Measurements from ENCODE around the gene CNOT1. TPM values are rescaled to one million over a fixed set of nuclear protein-coding genes. Genes with fewer than 3 reads are reported as not detected.

CNOT1 gene
- total RNA-seq, 1 experiment from 2014 or later: 135 TPM

DNA sequence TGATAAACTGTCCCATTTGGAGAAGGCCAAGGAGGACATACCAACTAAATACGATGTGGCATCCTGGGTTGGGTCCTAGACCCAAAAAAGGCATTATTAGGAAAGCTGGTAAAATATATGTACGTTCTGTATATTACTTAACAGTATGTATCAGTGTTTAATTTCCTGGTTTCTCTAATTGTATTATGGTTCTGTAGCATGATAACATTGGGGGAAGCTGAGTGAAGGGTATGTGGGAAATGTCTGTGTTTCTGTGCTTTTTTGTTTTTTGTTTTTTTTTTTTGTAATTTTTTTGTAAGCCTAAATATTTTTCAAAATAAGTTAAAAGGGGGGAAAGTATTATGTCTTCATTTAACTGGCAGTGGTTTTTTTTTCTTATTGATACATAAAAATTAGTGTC lies 151.2 kb downstream of the CNOT1 start:
- no TSS peak for BruUV-seq (replicated peaks)

DNA sequence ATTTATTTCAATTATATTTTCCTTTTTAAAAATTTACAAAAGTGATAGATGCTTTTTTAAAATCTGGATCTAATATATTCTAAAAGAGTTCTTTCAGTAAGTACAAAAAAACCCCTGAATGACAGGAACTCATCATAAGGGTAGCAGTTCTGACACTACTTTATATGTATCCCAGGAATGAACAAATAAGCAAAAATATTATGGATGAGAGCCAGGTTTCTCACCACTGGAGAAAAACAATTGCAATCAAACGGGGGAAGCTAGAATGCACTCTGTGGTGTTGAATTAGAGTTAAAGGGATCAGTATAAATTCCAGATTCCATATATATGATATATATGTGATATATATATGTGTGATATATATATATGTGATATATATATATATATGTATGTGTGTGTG lies 152.8 kb downstream of the CNOT1 start:
- BruUV-seq (replicated peaks): no TSS peak
- DNase-seq (no peak), ATAC-seq (no peak)
- Histone ChIP-seq H3K36me3 (ENCODE audit: low read depth, low read length) (no peaks in the 10 kb centered on the region), H3K27me3 (ENCODE audit: low read length) (no peaks in the 10 kb centered on the region), H3K4me3 (ENCODE audit: low read length) (no peak overlapping the region), H3K9ac (ENCODE audit: low read length) (no peak overlapping the region), H4K20me1 (ENCODE audit: low read length) (no peaks in the 10 kb centered on the region), H3K9me2 (replicated peaks; ENCODE audit: low read length) (no peaks in the 10 kb centered on the region), H3F3A (ENCODE audit: low read length, unreplicated experiment) (no peaks in the 10 kb centered on the region), H3K9me3 (ENCODE audit: low read length) (no peaks in the 10 kb centered on the region), H2AFZ (ENCODE audit: low read length) (no peak overlapping the region), H3K79me2 (ENCODE audit: low read length) (no peaks in the 10 kb centered on the region), H3K4me1 (ENCODE audit: insufficient read depth, low read length) (peaks cover 10% of the 10 kb centered on the region), H3K4me2 (ENCODE audit: low read length) (no peak overlapping the region), H3K27ac (ENCODE audit: low read length) (no peak overlapping the region)
- no peak for TF ChIP-seq EZH2 (IDR thresholded peaks at IDR 0.05; ENCODE audit: low read length, unreplicated experiment)
- TF ChIP-seq, protein P1, sequence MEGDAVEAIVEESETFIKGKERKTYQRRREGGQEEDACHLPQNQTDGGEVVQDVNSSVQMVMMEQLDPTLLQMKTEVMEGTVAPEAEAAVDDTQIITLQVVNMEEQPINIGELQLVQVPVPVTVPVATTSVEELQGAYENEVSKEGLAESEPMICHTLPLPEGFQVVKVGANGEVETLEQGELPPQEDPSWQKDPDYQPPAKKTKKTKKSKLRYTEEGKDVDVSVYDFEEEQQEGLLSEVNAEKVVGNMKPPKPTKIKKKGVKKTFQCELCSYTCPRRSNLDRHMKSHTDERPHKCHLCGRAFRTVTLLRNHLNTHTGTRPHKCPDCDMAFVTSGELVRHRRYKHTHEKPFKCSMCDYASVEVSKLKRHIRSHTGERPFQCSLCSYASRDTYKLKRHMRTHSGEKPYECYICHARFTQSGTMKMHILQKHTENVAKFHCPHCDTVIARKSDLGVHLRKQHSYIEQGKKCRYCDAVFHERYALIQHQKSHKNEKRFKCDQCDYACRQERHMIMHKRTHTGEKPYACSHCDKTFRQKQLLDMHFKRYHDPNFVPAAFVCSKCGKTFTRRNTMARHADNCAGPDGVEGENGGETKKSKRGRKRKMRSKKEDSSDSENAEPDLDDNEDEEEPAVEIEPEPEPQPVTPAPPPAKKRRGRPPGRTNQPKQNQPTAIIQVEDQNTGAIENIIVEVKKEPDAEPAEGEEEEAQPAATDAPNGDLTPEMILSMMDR (conservative IDR thresholded peaks at IDR 0.05; ENCODE audit: low read depth, low read length): no peak
- TF ChIP-seq EZH2phosphoT487 (IDR thresholded peaks at IDR 0.05; ENCODE audit: borderline replicate concordance, low read length): no peak
- POLR2A ChIA-PET (ENCODE audit: unreplicated experiment): no interaction called here
- CTCF ChIA-PET: no interaction called here
- intact Hi-C loops (cut with micrococcal nuclease): no loop called here

More for the DNA sequence above, 151.2 kb downstream of the CNOT1 start:
- Histone ChIP-seq H3K27ac (ENCODE audit: low read length) (no peak overlapping the region), H3K4me2 (ENCODE audit: low read length) (no peak overlapping the region), H3K36me3 (ENCODE audit: low read depth, low read length) (no peaks in the 10 kb centered on the region), H3K4me1 (ENCODE audit: insufficient read depth, low read length) (peaks cover 10% of the 10 kb centered on the region), H3K9ac (ENCODE audit: low read length) (no peak overlapping the region), H3K79me2 (ENCODE audit: low read length) (no peaks in the 10 kb centered on the region), H2AFZ (ENCODE audit: low read length) (no peak overlapping the region), H3K9me2 (replicated peaks; ENCODE audit: low read length) (no peaks in the 10 kb centered on the region), H3K4me3 (ENCODE audit: low read length) (no peak overlapping the region), H4K20me1 (ENCODE audit: low read length) (no peaks in the 10 kb centered on the region), H3F3A (ENCODE audit: low read length, unreplicated experiment) (no peaks in the 10 kb centered on the region), H3K9me3 (ENCODE audit: low read length) (no peaks in the 10 kb centered on the region), H3K27me3 (ENCODE audit: low read length) (no peaks in the 10 kb centered on the region)
- ATAC-seq: no peak
- intact Hi-C loops (cut with micrococcal nuclease): no loop called here
- POLR2A ChIA-PET (ENCODE audit: unreplicated experiment): no interaction called here
- TF ChIP-seq, protein P1 (conservative IDR thresholded peaks at IDR 0.05; ENCODE audit: low read depth, low read length): no peak
- no peak for TF ChIP-seq EZH2 (IDR thresholded peaks at IDR 0.05; ENCODE audit: low read length, unreplicated experiment)
- TF ChIP-seq EZH2phosphoT487 (IDR thresholded peaks at IDR 0.05; ENCODE audit: borderline replicate concordance, low read length): no peak
- CTCF ChIA-PET: no interaction called here
- DNase-seq: no peak

DNA sequence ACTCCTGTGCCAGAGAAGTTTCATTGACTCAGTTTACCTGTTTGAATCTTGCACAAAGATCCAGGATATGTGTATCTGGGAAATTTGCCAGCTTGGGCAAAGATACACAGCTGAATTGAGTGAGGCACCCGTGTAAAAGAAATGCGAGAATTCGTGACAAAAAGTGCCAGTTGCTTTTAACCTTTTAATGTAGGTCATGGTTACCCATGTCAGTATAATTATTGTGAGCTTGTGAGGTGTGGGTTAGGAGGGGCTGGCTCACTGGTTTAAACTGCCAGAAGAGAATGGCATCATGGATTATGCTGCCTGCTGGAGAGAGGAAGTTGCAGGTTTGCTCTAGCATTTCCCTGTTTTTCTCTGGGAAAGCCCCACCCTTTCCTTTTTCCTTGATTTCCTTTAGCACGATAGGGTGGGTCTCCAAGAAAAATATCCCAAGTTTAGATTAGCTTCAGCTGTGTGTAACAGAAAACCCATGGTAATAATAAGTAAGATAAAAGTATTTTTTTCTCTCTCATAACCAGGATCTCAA lies 154.5 kb downstream of the CNOT1 start:
- no peaks in the 10 kb centered on the region for H3K79me2 ChIP-seq (ENCODE audit: low read length)
- no peaks in the 10 kb centered on the region for H3F3A ChIP-seq (ENCODE audit: low read length, unreplicated experiment)
- CTCF ChIA-PET: no interaction called here
- H3K9ac ChIP-seq (ENCODE audit: low read length): no peak overlapping the region
- no peaks in the 10 kb centered on the region for H3K9me2 ChIP-seq (replicated peaks; ENCODE audit: low read length)
- intact Hi-C loops (cut with micrococcal nuclease): no loop called here
- DNase-seq: no peak
- H3K9me3 ChIP-seq (ENCODE audit: low read length): no peaks in the 10 kb centered on the region
- H3K4me2 ChIP-seq (ENCODE audit: low read length): no peak overlapping the region
- H3K27ac ChIP-seq (ENCODE audit: low read length): no peak overlapping the region
- H3K36me3 ChIP-seq (ENCODE audit: low read depth, low read length): no peaks in the 10 kb centered on the region
- BruUV-seq (replicated peaks): no TSS peak
- ATAC-seq: no peak
- no peak overlapping the region for H3K4me3 ChIP-seq (ENCODE audit: low read length)
- peaks cover 10% of the 10 kb centered on the region for H3K4me1 ChIP-seq (ENCODE audit: insufficient read depth, low read length)
- H4K20me1 ChIP-seq (ENCODE audit: low read length): no peaks in the 10 kb centered on the region
- TF ChIP-seq, protein P1 (conservative IDR thresholded peaks at IDR 0.05; ENCODE audit: low read depth, low read length): no peak
- TF ChIP-seq EZH2 (IDR thresholded peaks at IDR 0.05; ENCODE audit: low read length, unreplicated experiment) (no peak), EZH2phosphoT487 (IDR thresholded peaks at IDR 0.05; ENCODE audit: borderline replicate concordance, low read length) (no peak)
- no peak overlapping the region for H2AFZ ChIP-seq (ENCODE audit: low read length)
- H3K27me3 ChIP-seq (ENCODE audit: low read length): no peaks in the 10 kb centered on the region
- POLR2A ChIA-PET (ENCODE audit: unreplicated experiment): no interaction called here
